Left renal cortex interstitium (tissue), 4 donors: Measurements from ENCODE around the gene TBATA. TPM values are rescaled to one million over a fixed set of nuclear protein-coding genes. Genes with fewer than 3 reads are reported as not detected.

Experiments used
- DNase-seq, 4 donors: peaks; one replicate each; pipeline ENCODE4 v3.0.0-alpha.2; 2013; ENCODE audit warnings: low read depth in 4 of 4, low spot score in 2 of 4, missing footprints in 1 of 4
- polyA plus RNA-seq, 4 donors: library from polyadenylated mRNA; unstranded; fragments of 120-200 nt; gene quantifications; one replicate each; pipeline ENCODE4 v1.2.1, GENCODE V29; 2013; ENCODE audit not compliant: insufficient read length in 4 of 4

Gene TBATA
- polyA plus RNA-seq, 4 donors: 0.30 TPM; not detected in 3

DNA sequence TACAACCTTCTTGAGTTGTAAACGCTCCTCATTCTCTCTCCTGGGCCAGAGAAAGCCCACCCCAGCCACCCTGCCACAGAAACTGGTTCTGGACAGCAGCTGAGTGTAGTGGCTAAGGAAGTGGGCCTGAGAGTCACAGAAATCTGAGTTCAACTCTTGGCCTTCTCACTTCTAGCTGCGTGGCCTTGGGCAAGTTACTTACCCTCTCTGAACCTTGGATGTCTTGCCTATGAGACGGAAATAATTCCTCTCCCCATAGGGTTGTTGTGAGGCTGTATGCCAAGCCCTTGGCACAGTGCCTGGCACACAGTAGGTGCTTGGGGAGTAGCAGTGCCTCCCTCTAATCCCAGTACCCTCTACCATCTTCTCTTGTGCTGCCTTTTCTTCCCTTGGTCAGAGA lies 61.4 kb downstream of the TBATA start:
- no peak for DNase-seq

DNA sequence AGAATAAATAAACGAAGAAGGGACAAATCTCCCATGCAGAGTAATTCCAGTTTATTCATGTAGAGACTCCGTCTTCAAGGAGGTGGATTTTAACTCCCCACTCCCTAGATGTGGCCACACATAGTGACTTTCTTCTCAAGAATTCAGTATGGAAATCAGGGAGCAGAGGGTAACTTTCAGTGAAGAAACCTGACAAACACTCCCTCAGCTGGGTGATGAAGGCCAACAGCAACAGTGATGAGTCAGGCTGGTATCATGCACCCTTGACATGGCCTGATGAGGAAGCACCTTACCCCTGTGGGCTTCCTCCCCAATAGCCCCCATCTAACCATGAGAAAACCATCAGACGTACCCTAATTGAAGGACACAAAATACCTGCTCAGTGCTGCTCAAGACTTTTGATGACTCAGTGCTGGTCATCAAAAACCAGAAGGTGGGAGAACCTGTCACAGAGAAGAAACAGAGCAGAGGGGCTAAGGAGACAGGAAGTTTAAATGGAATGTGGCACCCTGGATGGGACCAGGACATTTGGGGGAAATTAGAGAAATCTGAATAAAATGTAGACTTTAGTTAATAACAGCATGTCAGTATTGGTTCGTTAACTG lies 62.3 kb downstream of the TBATA start:
- no peak for DNase-seq

Other genes starting within 250 kb of the TBATA start
- gene PRF1, start 182.6 kb downstream of the TBATA start, polyA plus RNA-seq: 1 to 10 TPM in 1 of 4 donors, under 1 TPM in 3; 0.33 to 1.1 (median 0.67) TPM
- 1 to 10 TPM in 3 of 4 donors, under 1 TPM in 1; 0.96 to 1.6 (median 1.4) TPM for gene ADAMTS14, start 112.9 kb downstream of the TBATA start, polyA plus RNA-seq
- gene SGPL1, start 30.6 kb upstream of the TBATA start, polyA plus RNA-seq: 10 to 100 TPM; 57.4 to 69.0 (median 61.8) TPM
- gene PCBD1, start 103.2 kb upstream of the TBATA start, polyA plus RNA-seq: 100 to 1,000 TPM; 101 to 127 (median 117) TPM